Measurements from ENCODE around the gene TLDC2. TPM values are rescaled to one million over a fixed set of nuclear protein-coding genes. Genes with fewer than 3 reads are reported as not detected.

TLDC2 gene
- total RNA-seq, 1 experiment from 2014 or later: 0.32 TPM

DNA sequence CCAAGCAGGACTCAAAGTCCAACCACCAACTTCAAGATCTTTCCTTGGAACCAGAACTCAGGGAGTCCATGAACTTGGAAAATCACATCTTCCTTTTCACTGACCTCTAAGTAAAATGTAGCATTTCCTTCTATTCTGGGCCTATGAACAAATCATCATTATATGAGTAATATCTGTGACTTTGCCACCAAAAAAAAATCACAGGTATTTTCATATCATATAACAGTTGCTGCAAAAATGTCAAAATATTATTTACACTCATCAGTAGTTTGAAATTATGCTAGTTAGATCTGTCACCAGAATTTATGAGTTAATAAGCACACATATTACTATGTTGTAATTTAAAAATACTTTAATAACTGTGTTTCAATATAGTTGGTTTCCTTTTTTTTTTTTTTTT lies 27.3 kb upstream of the TLDC2 start:
- H3K79me2 ChIP-seq (ENCODE audit: insufficient read depth, low read length): peaks cover 25% of the 10 kb centered on the region; the same call in 1 of the 2 replicates
- H3K4me3 ChIP-seq (replicated peaks in 1 of 2; ENCODE audit: low read depth in 1 of 2, low read length in 2 of 2): no peak overlapping the region
- H3K36me3 ChIP-seq (ENCODE audit: control insufficient read depth in 1 of 2, insufficient read depth in 2 of 2, low read length in 2 of 2): no peaks in the 10 kb centered on the region
- no peak overlapping the region for H3K27ac ChIP-seq (ENCODE audit: low read depth, low read length)
- BruUV-seq (replicated peaks): no TSS peak
- no peak for DNase-seq (ENCODE audit: low read depth, low spot score)
- RAD21 ChIA-PET (ENCODE audit: low non-redundant PET in 1 of 2, low total read pairs in 2 of 2, uncharacterized antibody in 2 of 2, unreplicated experiment in 2 of 2): no interaction called here
- peaks cover 0 to 15% of the 10 kb centered on the region in 2 experiments; a peak in 2 of 4 replicates for H3K4me1 ChIP-seq (ENCODE audit: control insufficient read depth in 1 of 2, insufficient read depth in 2 of 2, low read length in 2 of 2)
- CTCF ChIA-PET: interaction anchor here (0.6 to 0.7 kb wide), 2 partner anchors 9 to 409 kb away, joined by 3 read pairs; no protein-coding TSS in a partner anchor
- H3K4me2 ChIP-seq (ENCODE audit: low read length): no peak overlapping the region
- H3K27me3 ChIP-seq (ENCODE audit: insufficient read depth, low read length): no peaks in the 10 kb centered on the region
- ATAC-seq: no peak
- H3K9me2 ChIP-seq (ENCODE audit: insufficient read depth): no peaks in the 10 kb centered on the region
- intact Hi-C loops (cut with micrococcal nuclease): no loop called here
- POLR2A ChIA-PET: interaction anchor here (0.7 kb wide), 1 partner anchor 9 kb away, joined by 3 read pairs; no protein-coding TSS in a partner anchor
- H2AFZ ChIP-seq (ENCODE audit: low read depth, low read length, poor library complexity, severe bottlenecking): no peak overlapping the region
- TF ChIP-seq POLR2AphosphoS5 (IDR thresholded peaks at IDR 0.05; ENCODE audit: low read depth, low read length) (no peak), EZH2 (IDR thresholded peaks at IDR 0.05) (no peak), EZH2phosphoT487 (IDR thresholded peaks at IDR 0.05; ENCODE audit: borderline replicate concordance) (no peak), FOSL1 (IDR thresholded peaks at IDR 0.05; ENCODE audit: low read depth) (no peak)
- no peaks in the 10 kb centered on the region for H3K9me3 ChIP-seq (ENCODE audit: control insufficient read depth in 1 of 2, insufficient read depth in 1 of 2, low read depth in 1 of 2, low read length in 2 of 2)
- no peak overlapping the region for H3K9ac ChIP-seq (ENCODE audit: low read length)
- H4K20me1 ChIP-seq (ENCODE audit: insufficient read depth): no peaks in the 10 kb centered on the region

DNA sequence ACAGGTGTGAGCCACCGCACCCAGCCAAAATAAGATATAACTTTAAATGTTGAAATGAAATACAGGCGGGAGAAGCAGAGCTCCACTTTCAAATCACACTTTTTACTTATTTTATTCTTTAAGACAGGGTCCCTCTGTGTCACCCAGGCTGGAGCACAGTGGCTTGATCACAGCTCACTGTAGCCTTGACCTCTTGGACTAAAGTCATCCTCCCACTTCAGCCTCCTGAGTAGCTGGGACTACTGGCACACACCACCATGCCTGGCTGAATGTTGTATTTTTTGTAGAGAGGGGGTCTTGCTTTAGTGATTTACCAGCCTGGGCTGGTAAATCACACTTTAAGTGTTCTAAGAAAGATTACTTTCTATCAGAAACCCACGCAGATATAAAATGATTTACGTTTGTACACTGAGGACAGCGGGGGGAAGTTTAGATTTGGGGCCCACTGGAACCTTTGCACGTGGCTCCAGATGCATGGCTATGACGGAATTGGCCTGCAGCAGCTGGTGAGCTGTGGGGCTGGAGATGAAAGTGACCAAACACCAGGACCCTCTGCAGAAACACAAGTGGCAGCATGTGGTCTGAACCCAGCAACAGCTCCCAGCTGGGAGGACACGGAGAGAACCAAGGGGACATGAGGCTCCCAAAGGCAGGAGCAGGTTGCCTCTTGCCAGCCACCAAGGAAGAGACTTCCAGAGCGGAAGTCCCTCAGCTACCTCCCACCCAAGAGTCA lies 26.4 kb upstream of the TLDC2 start:
- H3K36me3 ChIP-seq (ENCODE audit: control insufficient read depth in 1 of 2, insufficient read depth in 2 of 2, low read length in 2 of 2): no peaks in the 10 kb centered on the region
- H3K4me2 ChIP-seq (ENCODE audit: low read length): no peak overlapping the region
- CTCF ChIA-PET: interaction anchor here (0.7 kb wide), 1 partner anchor 10 kb away, joined by 3 read pairs; no protein-coding TSS in a partner anchor
- H3K79me2 ChIP-seq (ENCODE audit: insufficient read depth, low read length): peaks cover 26% of the 10 kb centered on the region; the same call in 1 of the 2 replicates
- no peaks in the 10 kb centered on the region for H3K9me3 ChIP-seq (ENCODE audit: control insufficient read depth in 1 of 2, insufficient read depth in 1 of 2, low read depth in 1 of 2, low read length in 2 of 2)
- RAD21 ChIA-PET (ENCODE audit: low non-redundant PET in 1 of 2, low total read pairs in 2 of 2, uncharacterized antibody in 2 of 2, unreplicated experiment in 2 of 2): no interaction called here
- no peaks in the 10 kb centered on the region for H4K20me1 ChIP-seq (ENCODE audit: insufficient read depth)
- no peak for TF ChIP-seq ELF1 (IDR thresholded peaks at IDR 0.05; ENCODE audit: borderline replicate concordance, low read depth)
- no peak overlapping the region for H3K27ac ChIP-seq (ENCODE audit: low read depth, low read length)
- no peaks in the 10 kb centered on the region for H3K27me3 ChIP-seq (ENCODE audit: insufficient read depth, low read length)
- no peak overlapping the region for H3K9ac ChIP-seq (ENCODE audit: low read length)
- no TSS peak for BruUV-seq (replicated peaks)
- H3K4me1 ChIP-seq (ENCODE audit: control insufficient read depth in 1 of 2, insufficient read depth in 2 of 2, low read length in 2 of 2): peaks cover 6 to 23% of the 10 kb centered on the region in 2 experiments; a peak in 3 of 4 replicates
- H3K9me2 ChIP-seq (ENCODE audit: insufficient read depth): no peaks in the 10 kb centered on the region
- intact Hi-C loops (cut with micrococcal nuclease): no loop called here
- POLR2A ChIA-PET: interaction anchor here (0.7 kb wide), 1 partner anchor 8 kb away, joined by 3 read pairs; no protein-coding TSS in a partner anchor
- DNase-seq (ENCODE audit: low read depth, low spot score) (no peak), ATAC-seq (no peak)
- no peak overlapping the region for H3K4me3 ChIP-seq (replicated peaks in 1 of 2; ENCODE audit: low read depth in 1 of 2, low read length in 2 of 2)
- H2AFZ ChIP-seq (ENCODE audit: low read depth, low read length, poor library complexity, severe bottlenecking): no peak overlapping the region
